ENCODE results near the gene GCK. TPM values are rescaled to one million over a fixed set of nuclear protein-coding genes. Genes with fewer than 3 reads are reported as not detected.

The GCK gene
- polyA plus RNA-seq (ENCODE audit: insufficient read length): 7.1 TPM

GRCh38 chr7:44189286-44189992 lies at the start of gene GCK:
GCK (minus strand) TSS chr7:44189439; CDS start chr7:44188953, 486 bp downstream.
- no peak for DNase-seq

- DNase-seq: no peak
Measured at GRCh38 chr7:44238116-44238695, 49.0 kb upstream of the GCK start.

GRCh38 chr7:44237696-44238095 lies 48.5 kb upstream of the GCK start:
- DNase-seq: no peak

GRCh38 chr7:44236333-44236728 lies 47.1 kb upstream of the GCK start:
- no peak for DNase-seq

- no peak for DNase-seq
Measured at GRCh38 chr7:44235582-44236332, 46.5 kb upstream of the GCK start.

GRCh38 chr7:44235066-44235465 lies 45.8 kb upstream of the GCK start:
- DNase-seq: no peak

- DNase-seq: no peak
Measured at GRCh38 chr7:44232901-44233715, 43.9 kb upstream of the GCK start.

- DNase-seq: no peak
Measured at GRCh38 chr7:44232396-44232795, 43.2 kb upstream of the GCK start.

GRCh38 chr7:44231088-44231487 lies 41.8 kb upstream of the GCK start:
- DNase-seq: no peak

GRCh38 chr7:44230286-44230685 lies 41.0 kb upstream of the GCK start:
- no peak for DNase-seq

- DNase-seq: no peak
Measured at GRCh38 chr7:44229546-44230105, 40.4 kb upstream of the GCK start.

- no peak for DNase-seq
Measured at GRCh38 chr7:44228571-44229350, 39.5 kb upstream of the GCK start.

GRCh38 chr7:44227911-44228310 lies 38.7 kb upstream of the GCK start:
- DNase-seq: no peak

GRCh38 chr7:44226396-44226753 lies 37.1 kb upstream of the GCK start:
- DNase-seq: no peak

- no peak for DNase-seq
Measured at GRCh38 chr7:44225566-44226395, 36.5 kb upstream of the GCK start.

- no peak for DNase-seq
Measured at GRCh38 chr7:44224974-44225565, 35.8 kb upstream of the GCK start.

- no peak for DNase-seq
Measured at GRCh38 chr7:44224080-44224973, 35.1 kb upstream of the GCK start.

GRCh38 chr7:44223362-44224079 lies 34.3 kb upstream of the GCK start:
- DNase-seq: no peak

Data from hindlimb muscle (tissue), 1 donor.